Measurements from ENCODE around the gene LRMDA.

- TF ChIP-seq CTCF (conservative IDR thresholded peaks at IDR 0.05; ENCODE audit: low read depth, low read length) = no peak
- no peak for TF ChIP-seq EZH2 (IDR thresholded peaks at IDR 0.05; ENCODE audit: borderline replicate concordance, low read depth, low read length, poor library complexity, severe bottlenecking)
Measured at GRCh38 chr10:75525646-75526045, 94.2 kb downstream of the LRMDA start.
